CD4-positive, alpha-beta T cell treated with Interleukin-6 at 100 ng/mL for 8 hours (primary cell): Measurements from ENCODE around the gene FOXP4.

Source experiments
- DNase-seq: peaks from one replicate; pipeline ENCODE4 v3.0.0-alpha.2; 2020; ENCODE audit warnings: mixed read lengths, low spot score

Gene FOXP4

DNA sequence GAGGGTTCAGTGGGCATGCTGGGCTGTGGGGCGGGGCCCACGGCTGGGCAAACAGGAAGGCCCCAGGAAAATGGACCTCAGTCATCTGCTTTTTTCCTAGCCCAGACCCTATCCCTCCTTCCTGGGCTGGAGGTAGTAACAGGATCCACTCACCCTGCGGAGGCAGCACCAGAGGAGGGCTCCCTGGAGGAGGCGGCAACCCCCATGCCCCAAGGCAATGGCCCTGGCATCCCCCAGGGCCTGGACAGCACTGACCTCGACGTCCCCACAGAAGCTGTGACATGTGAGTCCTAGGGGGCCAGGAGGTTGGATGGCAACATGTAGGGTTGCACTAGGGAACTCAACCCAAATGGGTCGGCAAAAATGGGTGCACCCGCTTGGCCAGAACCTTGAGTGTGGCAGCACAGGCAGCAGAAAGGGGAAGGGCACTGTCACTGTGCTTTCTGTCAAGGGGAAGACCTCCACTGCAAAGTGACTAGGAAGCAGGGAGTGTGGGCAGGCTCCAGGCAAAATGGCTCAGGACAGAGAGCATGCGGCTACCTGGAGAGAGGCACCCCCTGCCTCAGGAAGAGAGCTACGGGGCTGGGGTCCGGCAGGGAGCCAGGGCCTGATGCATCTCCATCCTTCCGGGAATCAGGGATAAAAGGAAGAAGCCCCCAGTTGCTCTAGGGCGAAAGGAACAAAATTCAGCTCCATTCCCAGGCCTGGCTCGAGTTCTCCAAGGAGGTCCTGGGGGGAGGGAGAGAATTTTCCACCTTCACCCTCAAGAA is 100.0 kb downstream of the FOXP4 start:
- no peak for DNase-seq

GRCh38 chr6:41647061-41647511 is 100.9 kb downstream of the FOXP4 start:
- no peak for DNase-seq

GRCh38 chr6:41648070-41648585 is 101.9 kb downstream of the FOXP4 start:
- DNase-seq, result no peak

DNA sequence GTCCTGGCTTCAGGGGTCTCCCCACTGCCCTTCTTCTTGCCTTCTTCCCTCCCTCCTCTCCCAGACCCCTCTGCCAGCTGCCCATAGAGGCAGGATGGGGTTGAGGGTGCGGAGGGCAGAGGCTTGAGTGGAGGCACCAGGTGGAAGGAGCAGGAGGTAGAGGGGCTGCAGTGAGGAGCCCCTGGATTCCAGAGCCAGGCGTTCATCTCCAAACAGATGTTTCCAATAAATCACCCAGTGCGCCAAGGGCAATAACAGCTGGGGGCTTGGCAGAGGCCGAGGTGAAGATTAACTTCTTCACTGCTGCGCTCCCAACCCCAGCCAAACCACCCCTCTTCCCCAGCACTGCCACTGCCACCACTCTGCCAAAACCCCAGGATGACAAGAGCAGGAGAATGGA is 102.7 kb downstream of the FOXP4 start:
- DNase-seq, result no peak

DNA sequence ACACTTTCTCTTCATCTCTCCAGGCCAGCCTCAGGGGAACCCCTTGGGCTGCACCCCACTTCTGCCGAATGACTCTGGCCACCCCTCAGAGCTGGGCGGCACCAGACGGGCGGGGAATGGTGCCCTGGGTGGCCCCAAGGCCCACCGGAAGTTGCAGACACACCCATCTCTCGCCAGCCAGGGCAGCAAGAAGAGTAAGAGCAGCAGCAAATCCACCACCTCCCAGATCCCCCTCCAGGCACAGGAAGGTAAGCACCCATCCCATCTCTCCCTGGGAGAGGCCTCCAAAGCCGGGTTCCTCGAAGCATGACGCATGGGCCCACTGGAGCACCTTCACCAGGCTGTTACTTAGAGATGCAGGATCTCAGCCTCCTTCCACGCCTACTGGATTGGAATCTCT is 103.4 kb downstream of the FOXP4 start:
- DNase-seq, result no peak

GRCh38 chr6:41650120-41650519 is 103.9 kb downstream of the FOXP4 start:
- DNase-seq, result no peak

DNA sequence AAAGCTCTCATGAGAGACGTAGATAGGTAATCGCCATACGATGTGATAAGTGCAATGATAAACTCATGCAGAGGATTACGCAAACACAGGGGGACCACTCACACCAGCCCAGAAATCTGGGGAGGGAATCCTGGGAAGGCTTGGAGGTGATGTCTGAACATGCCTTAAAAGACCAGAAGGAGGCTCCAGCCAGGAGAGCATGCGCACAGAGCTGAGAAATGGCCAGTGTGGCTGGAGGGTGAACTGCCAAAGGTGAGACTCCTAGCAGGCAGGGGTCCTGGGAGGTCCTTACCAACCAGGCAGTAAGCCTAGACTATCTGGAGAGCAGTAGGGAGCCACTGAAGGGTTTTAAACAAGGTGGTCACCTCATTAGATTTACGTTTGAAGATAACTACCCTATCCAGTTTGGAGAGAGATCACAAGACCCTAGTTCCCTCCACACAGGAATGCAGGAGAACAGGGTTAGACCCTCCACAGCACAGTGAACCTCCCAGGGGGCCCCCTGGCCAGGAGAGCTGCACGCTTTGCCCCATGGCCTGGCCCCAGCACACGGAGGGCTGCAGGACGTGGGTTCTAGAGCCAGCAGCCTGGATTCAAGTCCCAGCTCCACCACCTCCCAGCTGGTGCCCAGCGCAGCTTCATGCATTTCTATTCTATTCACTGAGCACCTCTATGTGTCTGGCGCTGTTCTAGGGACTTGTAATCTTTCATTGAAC is 105.2 kb downstream of the FOXP4 start:
- DNase-seq, result no peak
